ENCODE data around the gene SEPTIN6. TPM values are rescaled to one million over a fixed set of nuclear protein-coding genes. Genes with fewer than 3 reads are reported as not detected.
A peak's percentile ranks its signal among the peaks of the same experiment; 100 is the strongest.

Gene SEPTIN6
- total RNA-seq, 2 experiments from 2014 or later: 132 to 134 TPM

DNA sequence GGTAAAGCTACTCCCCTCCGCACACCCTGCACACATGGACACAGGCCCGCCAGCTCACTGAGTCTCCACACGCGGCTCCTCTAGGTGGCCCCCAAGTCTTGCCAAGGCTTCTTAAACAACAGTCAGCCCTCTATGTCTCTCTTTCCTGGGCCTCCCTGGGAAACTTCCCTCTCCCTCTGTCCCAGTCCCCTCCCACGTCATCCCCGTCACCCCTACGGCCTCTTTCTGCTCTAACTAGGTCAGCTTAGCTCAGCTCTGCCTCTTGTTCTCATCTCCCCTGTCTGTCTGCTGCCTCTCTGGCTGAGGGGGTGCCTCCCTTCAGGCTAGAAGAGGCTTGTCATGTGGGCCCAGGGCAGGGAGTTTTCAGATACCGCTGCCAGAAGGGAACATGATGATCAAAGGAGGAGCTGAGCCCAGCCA is 38.8 kb downstream of the SEPTIN6 start:
- Mint-ChIP-seq H3K4me3 (peak overlapping the region; percentile 54), H3K9me3 (no peaks in the 10 kb centered on the region), H3K36me3 (ENCODE audit: low read depth) (peaks cover 75% of the 10 kb centered on the region), H3K27ac (peak overlapping the region; percentile 90), H3K27me3 (no peaks in the 10 kb centered on the region), H3K4me1 (ENCODE audit: low read depth) (peaks cover 48% of the 10 kb centered on the region)
- Histone ChIP-seq H3K27me3 (ENCODE audit: control insufficient read depth in 1 of 2, insufficient read depth in 2 of 2, low read length in 2 of 2) (no peaks in the 10 kb centered on the region), H3K36me3 (ENCODE audit: insufficient read depth, low read length) (peaks cover 52% of the 10 kb centered on the region), H3K27ac (ENCODE audit: low read depth in 1 of 2, low read length in 2 of 2) (peak overlapping the region; percentile 12 to 15), H3K4me3 (ENCODE audit: low read length) (no peak overlapping the region), H3K4me1 (ENCODE audit: insufficient read depth, low read length) (peaks cover 29% of the 10 kb centered on the region), H3K9me3 (ENCODE audit: control insufficient read depth in 1 of 2, insufficient read depth in 1 of 2, low read length in 2 of 2) (no peaks in the 10 kb centered on the region)
- POLR2A ChIA-PET: interaction anchor here (0.5 to 4.2 kb wide), 9 partner anchors 18 to 105 kb away, joined by 3 to 22 read pairs (median 4); partner anchors contain the start of genes SEPTIN6 and SOWAHD
- TF ChIP-seq CTCF (IDR thresholded peaks at IDR 0.05): no peak
- CTCF ChIA-PET: interaction anchor here (0.9 to 3.1 kb wide), 10 partner anchors 22 to 103 kb away, joined by 3 to 13 read pairs (median 4); partner anchors contain the start of gene SEPTIN6
- ATAC-seq (ENCODE audit: poor library complexity) (peak; percentile 72), DNase-seq (peak in 9 of 14 experiments; percentile 9 to 76 (median 37))
- intact Hi-C loops (cut with DNase I, micrococcal nuclease): loop anchor here in 1 of 2 experiments (2.0 kb wide), 1 partner anchor 37 kb away; no protein-coding TSS in a partner anchor

DNA sequence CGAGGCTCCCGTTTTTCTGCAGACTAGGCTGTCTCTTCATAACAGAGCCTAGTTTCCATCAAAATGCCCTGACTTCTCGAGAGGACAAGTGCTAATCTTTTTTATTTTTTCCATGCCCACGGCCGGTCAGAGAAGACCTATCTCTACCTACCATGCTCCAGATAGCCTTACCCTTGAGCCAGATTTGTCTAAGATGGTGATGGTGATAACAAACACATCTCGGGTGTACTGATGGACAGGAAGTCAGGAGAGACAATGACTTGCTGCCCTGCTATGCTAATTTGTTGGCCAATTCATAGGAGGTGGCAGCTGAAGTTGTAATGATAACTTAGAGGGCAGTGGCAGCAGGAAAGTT is 44.6 kb downstream of the SEPTIN6 start:
- Mint-ChIP-seq H3K36me3 (ENCODE audit: low read depth) (peaks cover 77% of the 10 kb centered on the region), H3K27me3 (no peaks in the 10 kb centered on the region), H3K4me1 (ENCODE audit: low read depth) (peaks cover 33% of the 10 kb centered on the region), H3K27ac (peak overlapping the region; percentile 85), H3K4me3 (peak overlapping the region; percentile 45), H3K9me3 (no peaks in the 10 kb centered on the region)
- CTCF ChIA-PET: interaction anchor here (0.6 to 1.5 kb wide), 4 partner anchors 34 to 297 kb away, joined by 3 read pairs; no protein-coding TSS in a partner anchor
- H3K9me3 ChIP-seq (ENCODE audit: control insufficient read depth in 1 of 2, insufficient read depth in 1 of 2, low read length in 2 of 2): no peaks in the 10 kb centered on the region
- TF ChIP-seq CTCF (IDR thresholded peaks at IDR 0.05): no peak
- H3K4me1 ChIP-seq (ENCODE audit: insufficient read depth, low read length): peaks cover 41% of the 10 kb centered on the region
- no peak overlapping the region for H3K4me3 ChIP-seq (ENCODE audit: low read length)
- peak overlapping the region; percentile 44 to 55 for H3K27ac ChIP-seq (ENCODE audit: low read depth in 1 of 2, low read length in 2 of 2)
- DNase-seq (no peak), ATAC-seq (ENCODE audit: poor library complexity) (no peak)
- POLR2A ChIA-PET: interaction anchor here (1.2 kb wide), 1 partner anchor 43 kb away, joined by 6 read pairs; no protein-coding TSS in a partner anchor
- intact Hi-C loops (cut with DNase I, micrococcal nuclease): no loop called here
- H3K36me3 ChIP-seq (ENCODE audit: insufficient read depth, low read length): peaks cover 68% of the 10 kb centered on the region
- no peaks in the 10 kb centered on the region for H3K27me3 ChIP-seq (ENCODE audit: control insufficient read depth in 1 of 2, insufficient read depth in 2 of 2, low read length in 2 of 2)

DNA sequence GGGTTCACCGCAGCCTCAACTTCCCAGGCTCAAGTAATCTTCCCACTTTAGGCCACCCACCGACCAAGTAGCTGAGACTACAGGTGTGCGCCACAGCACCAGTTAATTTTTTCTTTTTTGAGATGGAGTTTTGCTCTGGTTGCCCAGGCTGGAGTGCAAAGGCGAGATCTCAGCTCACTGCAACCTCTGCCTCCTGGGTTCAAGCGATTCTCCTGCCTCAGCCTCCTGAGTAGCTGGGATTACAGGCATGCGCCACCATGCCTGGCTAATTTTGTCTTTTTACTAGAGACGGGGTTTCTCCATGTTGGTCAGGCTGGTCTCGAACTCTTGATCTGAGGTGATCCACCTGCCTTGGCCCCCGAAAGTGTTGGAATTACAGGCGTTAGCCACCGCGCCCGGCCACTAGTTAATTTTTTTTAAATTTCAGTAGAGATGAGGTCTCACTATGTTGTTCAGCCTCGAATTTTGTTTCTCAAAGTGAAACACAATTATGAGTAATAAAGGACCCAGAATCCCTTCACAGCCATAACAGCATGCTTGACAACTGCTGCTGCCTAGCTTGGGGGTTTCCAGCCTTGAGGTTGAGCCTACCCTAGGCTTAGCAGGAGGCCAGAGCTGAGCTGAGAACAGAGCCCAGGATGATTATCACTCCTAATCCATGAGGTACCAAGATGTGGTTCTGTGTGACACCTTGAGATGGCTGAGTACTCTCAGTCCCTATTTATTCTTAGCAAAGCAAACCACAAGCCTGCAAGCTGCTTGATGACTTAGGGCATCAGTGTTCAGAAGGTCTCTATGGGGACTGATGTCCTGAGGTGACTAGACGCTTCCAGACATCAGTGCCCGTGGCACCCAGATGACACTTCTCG is 45.2 kb downstream of the SEPTIN6 start:
- Histone ChIP-seq H3K4me3 (ENCODE audit: low read length) (no peak overlapping the region), H3K4me1 (ENCODE audit: insufficient read depth, low read length) (peaks cover 41% of the 10 kb centered on the region), H3K36me3 (ENCODE audit: insufficient read depth, low read length) (peaks cover 65% of the 10 kb centered on the region), H3K27ac (ENCODE audit: low read depth in 1 of 2, low read length in 2 of 2) (peak overlapping the region; percentile 44 to 55), H3K27me3 (ENCODE audit: control insufficient read depth in 1 of 2, insufficient read depth in 2 of 2, low read length in 2 of 2) (no peaks in the 10 kb centered on the region), H3K9me3 (ENCODE audit: control insufficient read depth in 1 of 2, insufficient read depth in 1 of 2, low read length in 2 of 2) (no peaks in the 10 kb centered on the region)
- CTCF ChIA-PET: interaction anchor here (0.6 to 1.8 kb wide), 5 partner anchors 34 to 298 kb away, joined by 3 to 4 read pairs (median 3); no protein-coding TSS in a partner anchor
- H3K27ac Mint-ChIP-seq: peak overlapping the region; percentile 85
- peak in 12 of 14 experiments; percentile 4 to 84 (median 34) for DNase-seq
- ATAC-seq (ENCODE audit: poor library complexity): peak; percentile 85
- peaks cover 77% of the 10 kb centered on the region for H3K36me3 Mint-ChIP-seq (ENCODE audit: low read depth)
- POLR2A ChIA-PET: interaction anchor here (0.8 to 1.2 kb wide), 2 partner anchors 35 to 43 kb away, joined by 4 to 6 read pairs; no protein-coding TSS in a partner anchor
- H3K27me3 Mint-ChIP-seq: no peaks in the 10 kb centered on the region
- intact Hi-C loops (cut with DNase I, micrococcal nuclease): no loop called here
- H3K4me3 Mint-ChIP-seq: peak overlapping the region; percentile 45
- TF ChIP-seq CTCF (IDR thresholded peaks at IDR 0.05): no peak
- H3K4me1 Mint-ChIP-seq (ENCODE audit: low read depth): peaks cover 33% of the 10 kb centered on the region
- no peaks in the 10 kb centered on the region for H3K9me3 Mint-ChIP-seq
